ENCODE measurements around the gene NRARP. TPM values are rescaled to one million over a fixed set of nuclear protein-coding genes. Genes with fewer than 3 reads are reported as not detected.

NRARP gene, protein sequence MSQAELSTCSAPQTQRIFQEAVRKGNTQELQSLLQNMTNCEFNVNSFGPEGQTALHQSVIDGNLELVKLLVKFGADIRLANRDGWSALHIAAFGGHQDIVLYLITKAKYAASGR
- 4.0 TPM for polyA plus RNA-seq (2013, experiment 1 of 2)
- 4.5 TPM for polyA plus RNA-seq (2013, experiment 2 of 2)

DNA sequence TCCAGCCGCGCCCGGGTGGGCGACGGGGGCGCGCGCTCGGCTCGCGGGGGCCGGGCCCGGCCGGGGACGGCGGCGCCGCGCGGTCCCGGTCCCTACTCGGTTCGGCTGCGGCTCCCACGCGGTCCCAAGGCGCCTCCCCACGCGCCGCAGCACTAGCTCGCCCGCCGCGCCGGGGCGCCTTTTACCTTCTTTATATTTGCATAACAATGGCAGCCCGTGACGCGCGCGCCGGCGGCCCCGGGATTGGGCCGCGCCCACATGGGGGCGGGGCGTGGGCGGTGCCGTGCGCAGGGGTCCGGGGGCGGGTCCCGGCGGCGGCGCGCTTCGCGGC, at the start of gene NRARP:
Gene NRARP, minus strand, starts transcription at position 154 of the 331 bp plus-strand sequence. CDS start 343 bp downstream, outside the sequence.
- peak; percentile 80 for DNase-seq
- Histone ChIP-seq H3K9ac (ENCODE audit: low read length) (peak within 1 kb of the TSS; percentile 63), H3K4ac (ENCODE audit: low read depth, low read length) (no peak within 1 kb of the TSS), H2BK15ac (replicated peaks; ENCODE audit: low read depth) (no peak within 1 kb of the TSS), H3K27ac (ENCODE audit: low read depth, low read length) (no peak within 1 kb of the TSS), H3K4me1 (ENCODE audit: control insufficient read depth, low read depth, low read length) (peaks cover 12% of the 10 kb centered on the region), H3K27me3 (ENCODE audit: insufficient read depth, low read length, poor library complexity) (peaks cover 2% of the 10 kb centered on the region), H3K4me3 (ENCODE audit: low read length) (peak within 1 kb of the TSS; percentile 53), H4K5ac (ENCODE audit: low read length) (no peak within 1 kb of the TSS), H3K23ac (ENCODE audit: low read length) (peak within 1 kb of the TSS; percentile 66), H3K18ac (ENCODE audit: low read length) (peak within 1 kb of the TSS; percentile 2), H2AK5ac (ENCODE audit: low read length) (no peak within 1 kb of the TSS), H3K79me1 (ENCODE audit: low read length) (no peaks in the 10 kb centered on the region), H2BK5ac (ENCODE audit: low read length) (no peak within 1 kb of the TSS), H3K56ac (ENCODE audit: low read length) (peak within 1 kb of the TSS; percentile 73), H3K79me2 (ENCODE audit: control insufficient read depth, insufficient read depth, low read length) (no peaks in the 10 kb centered on the region), H4K8ac (ENCODE audit: low read depth, low read length) (no peak within 1 kb of the TSS), H3K36me3 (ENCODE audit: control insufficient read depth, insufficient read depth, low read length) (no peaks in the 10 kb centered on the region), H3K4me2 (ENCODE audit: low read length) (peak within 1 kb of the TSS; percentile 81), H2BK120ac (ENCODE audit: low read depth, low read length) (no peak within 1 kb of the TSS)
- WGBS (ENCODE audit: extremely low coverage, insufficient coverage, low lambda C conversion rate): no CpG with 5 or more reads among the region's 60 CpGs

DNA sequence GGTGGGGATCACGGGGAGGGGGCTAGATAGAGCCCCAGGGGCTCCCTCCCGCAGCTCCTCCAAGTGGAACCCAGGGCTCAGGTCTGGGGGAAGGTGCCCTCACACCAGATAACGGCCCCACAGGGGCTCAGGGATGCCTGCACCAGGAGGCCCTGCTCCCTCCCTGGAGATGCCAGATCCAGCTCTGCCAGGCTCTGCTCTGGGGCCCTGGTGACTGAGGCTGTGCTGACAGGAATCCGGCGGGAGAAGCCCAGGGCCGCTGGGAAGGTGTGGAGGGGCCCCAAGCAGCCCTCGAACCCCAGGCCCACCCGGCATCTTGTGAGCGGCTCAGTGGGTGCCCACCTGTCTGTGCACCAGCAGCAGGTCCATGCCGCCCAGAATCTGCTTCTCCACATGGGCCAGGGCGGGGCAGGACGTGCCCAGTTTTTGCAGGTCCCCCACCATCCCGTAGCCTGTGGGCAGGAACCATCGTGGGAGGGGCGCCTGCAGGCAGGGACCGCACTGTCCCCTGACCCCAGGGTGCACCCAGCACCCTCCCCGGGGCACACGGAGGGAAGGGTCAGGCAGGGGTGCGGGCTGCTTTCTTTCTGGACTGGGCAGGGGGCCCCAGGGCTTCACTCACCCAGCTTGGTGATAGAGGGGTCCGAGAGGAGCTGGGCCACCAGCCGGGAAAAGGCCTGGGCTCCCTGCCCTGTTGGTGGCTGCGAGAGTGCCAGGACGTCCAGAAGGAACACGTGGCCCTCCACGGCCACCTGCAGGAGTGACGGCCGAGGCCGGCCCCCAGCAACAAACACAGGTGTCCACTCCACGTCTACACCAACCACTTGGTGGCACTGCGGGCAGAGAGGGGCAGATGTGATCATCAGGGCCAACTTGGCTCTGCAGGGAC, 48.9 kb upstream of the NRARP start:
- Histone ChIP-seq H3K27ac (ENCODE audit: low read depth, low read length) (no peak overlapping the region), H4K8ac (ENCODE audit: low read depth, low read length) (no peak overlapping the region), H3K79me2 (ENCODE audit: control insufficient read depth, insufficient read depth, low read length) (no peaks in the 10 kb centered on the region)

DNA sequence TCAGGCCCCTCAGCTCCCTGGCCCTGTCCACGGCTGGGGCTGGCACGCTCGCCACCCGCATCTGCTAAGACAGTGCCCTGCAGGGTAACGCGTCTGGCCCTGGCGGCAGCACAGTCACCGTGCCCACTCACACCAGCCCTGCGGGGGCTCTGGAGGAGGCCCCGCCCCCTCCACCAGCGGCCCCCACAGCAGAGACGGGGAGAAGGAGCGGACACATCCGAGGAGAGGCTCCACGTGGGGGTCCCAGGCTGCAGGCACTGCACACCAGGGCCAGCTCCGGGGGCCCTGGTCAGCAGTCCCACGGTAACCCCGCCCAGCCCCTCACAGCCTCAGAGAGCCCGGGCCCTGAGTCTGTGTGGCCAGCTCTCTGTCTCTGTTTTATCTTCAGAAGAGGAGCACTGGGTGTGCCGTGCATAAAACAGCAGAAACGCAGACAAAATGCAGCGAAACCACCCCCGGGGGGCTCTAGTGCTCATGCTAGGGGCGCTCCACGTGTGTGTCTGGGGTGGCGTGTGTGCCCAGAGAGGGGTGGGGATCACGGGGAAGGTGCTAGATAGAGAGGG, 47.5 kb upstream of the NRARP start:
- no CpG with 5 or more reads among the region's 27 CpGs for WGBS (ENCODE audit: extremely low coverage, insufficient coverage, low lambda C conversion rate)
- no peak for DNase-seq
- H4K5ac ChIP-seq (ENCODE audit: low read length): no peak overlapping the region

More for the DNA sequence above, 48.9 kb upstream of the NRARP start:
- Histone ChIP-seq H3K4me2 (ENCODE audit: low read length) (no peak overlapping the region), H2BK5ac (ENCODE audit: low read length) (no peak overlapping the region), H2AK5ac (ENCODE audit: low read length) (no peak overlapping the region), H3K9ac (ENCODE audit: low read length) (no peak overlapping the region), H3K27me3 (ENCODE audit: insufficient read depth, low read length, poor library complexity) (no peaks in the 10 kb centered on the region), H3K4me1 (ENCODE audit: control insufficient read depth, low read depth, low read length) (no peaks in the 10 kb centered on the region), H3K79me1 (ENCODE audit: low read length) (no peaks in the 10 kb centered on the region), H3K18ac (ENCODE audit: low read length) (no peak overlapping the region), H2BK120ac (ENCODE audit: low read depth, low read length) (no peak overlapping the region), H3K36me3 (ENCODE audit: control insufficient read depth, insufficient read depth, low read length) (no peaks in the 10 kb centered on the region), H2BK15ac (replicated peaks; ENCODE audit: low read depth) (no peak overlapping the region), H3K56ac (ENCODE audit: low read length) (no peak overlapping the region), H3K23ac (ENCODE audit: low read length) (no peak overlapping the region), H3K4me3 (ENCODE audit: low read length) (no peak overlapping the region), H4K5ac (ENCODE audit: low read length) (no peak overlapping the region), H3K4ac (ENCODE audit: low read depth, low read length) (no peak overlapping the region)
- no CpG with 5 or more reads among the region's 30 CpGs for WGBS (ENCODE audit: extremely low coverage, insufficient coverage, low lambda C conversion rate)
- no peak for DNase-seq

DNA sequence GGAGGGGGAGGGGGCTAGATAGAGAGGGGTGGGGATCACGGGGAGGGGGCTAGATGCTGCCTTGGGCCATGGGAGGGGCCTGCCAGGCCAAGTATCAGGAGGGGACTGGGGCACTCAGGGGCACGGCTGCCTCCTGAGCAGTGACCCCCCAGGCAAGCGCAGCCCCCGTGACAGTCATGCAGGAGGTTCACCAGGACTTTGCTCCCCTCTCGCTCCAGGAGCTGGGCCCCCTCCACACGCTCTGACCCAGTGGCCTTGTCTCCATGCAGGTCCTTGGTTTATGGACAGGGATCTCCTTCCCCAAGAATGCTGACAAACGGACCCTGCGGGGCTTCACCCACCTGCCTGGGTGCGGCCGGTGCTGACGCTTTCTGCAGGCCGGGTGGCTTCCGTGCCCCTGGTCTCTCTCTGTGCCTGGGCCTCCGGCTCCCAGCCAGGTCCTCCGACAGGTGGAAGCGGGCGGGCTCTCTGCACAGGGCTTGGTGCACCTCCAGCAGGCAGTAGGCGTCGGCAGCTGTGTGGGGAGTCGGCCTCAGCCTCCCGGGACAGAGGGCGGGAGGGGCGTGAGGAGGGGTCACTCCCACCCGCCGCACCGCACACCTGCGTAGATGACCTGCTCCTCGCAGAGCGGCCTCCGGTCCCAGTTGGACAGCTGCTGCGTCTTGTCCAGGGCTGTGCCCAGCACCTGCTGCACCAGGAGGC, 46.8 kb upstream of the NRARP start:
- DNase-seq: no peak
- WGBS (ENCODE audit: extremely low coverage, insufficient coverage, low lambda C conversion rate): no CpG with 5 or more reads among the region's 31 CpGs
- H3K27ac ChIP-seq (ENCODE audit: low read depth, low read length): no peak overlapping the region
- H2BK120ac ChIP-seq (ENCODE audit: low read depth, low read length): no peak overlapping the region
- no peak overlapping the region for H3K4ac ChIP-seq (ENCODE audit: low read depth, low read length)
- H4K5ac ChIP-seq (ENCODE audit: low read length): no peak overlapping the region
- no peak overlapping the region for H3K4me3 ChIP-seq (ENCODE audit: low read length)
- H3K23ac ChIP-seq (ENCODE audit: low read length): no peak overlapping the region
- no peaks in the 10 kb centered on the region for H3K4me1 ChIP-seq (ENCODE audit: control insufficient read depth, low read depth, low read length)
- no peak overlapping the region for H3K9ac ChIP-seq (ENCODE audit: low read length)
- no peak overlapping the region for H4K8ac ChIP-seq (ENCODE audit: low read depth, low read length)
- no peak overlapping the region for H2AK5ac ChIP-seq (ENCODE audit: low read length)
- no peaks in the 10 kb centered on the region for H3K36me3 ChIP-seq (ENCODE audit: control insufficient read depth, insufficient read depth, low read length)
- H2BK15ac ChIP-seq (replicated peaks; ENCODE audit: low read depth): no peak overlapping the region
- no peak overlapping the region for H3K18ac ChIP-seq (ENCODE audit: low read length)
- no peaks in the 10 kb centered on the region for H3K79me2 ChIP-seq (ENCODE audit: control insufficient read depth, insufficient read depth, low read length)
- no peaks in the 10 kb centered on the region for H3K27me3 ChIP-seq (ENCODE audit: insufficient read depth, low read length, poor library complexity)
- H3K56ac ChIP-seq (ENCODE audit: low read length): no peak overlapping the region
- no peak overlapping the region for H3K4me2 ChIP-seq (ENCODE audit: low read length)
- no peak overlapping the region for H2BK5ac ChIP-seq (ENCODE audit: low read length)
- no peaks in the 10 kb centered on the region for H3K79me1 ChIP-seq (ENCODE audit: low read length)

More for the DNA sequence above, 47.5 kb upstream of the NRARP start:
- Histone ChIP-seq H2BK120ac (ENCODE audit: low read depth, low read length) (no peak overlapping the region), H3K79me2 (ENCODE audit: control insufficient read depth, insufficient read depth, low read length) (no peaks in the 10 kb centered on the region), H3K27me3 (ENCODE audit: insufficient read depth, low read length, poor library complexity) (no peaks in the 10 kb centered on the region), H2BK15ac (replicated peaks; ENCODE audit: low read depth) (no peak overlapping the region), H3K36me3 (ENCODE audit: control insufficient read depth, insufficient read depth, low read length) (no peaks in the 10 kb centered on the region), H3K27ac (ENCODE audit: low read depth, low read length) (no peak overlapping the region), H3K79me1 (ENCODE audit: low read length) (no peaks in the 10 kb centered on the region), H3K4me1 (ENCODE audit: control insufficient read depth, low read depth, low read length) (no peaks in the 10 kb centered on the region), H4K8ac (ENCODE audit: low read depth, low read length) (no peak overlapping the region), H3K56ac (ENCODE audit: low read length) (no peak overlapping the region), H3K4me3 (ENCODE audit: low read length) (no peak overlapping the region), H3K4ac (ENCODE audit: low read depth, low read length) (no peak overlapping the region), H3K23ac (ENCODE audit: low read length) (no peak overlapping the region), H3K18ac (ENCODE audit: low read length) (no peak overlapping the region), H3K9ac (ENCODE audit: low read length) (no peak overlapping the region), H2AK5ac (ENCODE audit: low read length) (no peak overlapping the region), H2BK5ac (ENCODE audit: low read length) (no peak overlapping the region), H3K4me2 (ENCODE audit: low read length) (no peak overlapping the region)

DNA sequence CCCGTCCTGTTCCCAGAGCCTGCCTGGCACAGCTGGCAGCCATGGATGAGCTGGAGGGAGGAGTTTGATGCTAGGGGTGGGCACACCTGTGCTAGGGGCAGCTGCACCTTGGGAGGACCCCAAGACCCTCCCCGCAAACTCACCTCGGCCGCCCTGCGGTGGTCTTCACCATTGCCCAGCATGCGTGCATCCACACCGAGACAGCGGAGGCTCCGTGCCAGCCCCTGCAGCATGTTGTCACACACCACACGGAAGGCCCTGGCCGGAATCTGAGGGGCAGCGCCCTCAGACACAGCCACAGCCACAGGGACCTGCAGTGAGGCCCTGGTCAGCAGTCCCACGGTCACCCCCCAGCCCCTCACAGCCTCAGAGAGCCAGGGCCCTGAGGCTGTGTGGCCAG, 45.9 kb upstream of the NRARP start:
- Histone ChIP-seq H3K56ac (ENCODE audit: low read length) (no peak overlapping the region), H3K18ac (ENCODE audit: low read length) (no peak overlapping the region), H4K8ac (ENCODE audit: low read depth, low read length) (no peak overlapping the region), H3K79me2 (ENCODE audit: control insufficient read depth, insufficient read depth, low read length) (no peaks in the 10 kb centered on the region), H2AK5ac (ENCODE audit: low read length) (no peak overlapping the region), H3K4me2 (ENCODE audit: low read length) (no peak overlapping the region), H3K27ac (ENCODE audit: low read depth, low read length) (no peak overlapping the region), H2BK5ac (ENCODE audit: low read length) (no peak overlapping the region), H2BK15ac (replicated peaks; ENCODE audit: low read depth) (no peak overlapping the region), H4K5ac (ENCODE audit: low read length) (no peak overlapping the region), H3K79me1 (ENCODE audit: low read length) (no peaks in the 10 kb centered on the region), H3K23ac (ENCODE audit: low read length) (no peak overlapping the region), H2BK120ac (ENCODE audit: low read depth, low read length) (no peak overlapping the region), H3K4me3 (ENCODE audit: low read length) (no peak overlapping the region), H3K27me3 (ENCODE audit: insufficient read depth, low read length, poor library complexity) (no peaks in the 10 kb centered on the region), H3K4me1 (ENCODE audit: control insufficient read depth, low read depth, low read length) (no peaks in the 10 kb centered on the region), H3K9ac (ENCODE audit: low read length) (no peak overlapping the region), H3K4ac (ENCODE audit: low read depth, low read length) (no peak overlapping the region), H3K36me3 (ENCODE audit: control insufficient read depth, insufficient read depth, low read length) (no peaks in the 10 kb centered on the region)
- DNase-seq: no peak
- no CpG with 5 or more reads among the region's 13 CpGs for WGBS (ENCODE audit: extremely low coverage, insufficient coverage, low lambda C conversion rate)

Data from mesendoderm (in vitro differentiated cells).